H1 (cell line): Measurements from ENCODE around the gene GRID2. TPM values are rescaled to one million over a fixed set of nuclear protein-coding genes. Genes with fewer than 3 reads are reported as not detected.

Experiments
- CEBPB ChIP-seq: IDR thresholded peaks from 2 replicates; pipeline ENCODE4 v1.6.1; 2012; ENCODE audit warnings: low read depth, low read length
- POU5F1 ChIP-seq: IDR thresholded peaks from 2 replicates; pipeline ENCODE4 v1.6.1; 2011; ENCODE audit warnings: low read depth, mild to moderate bottlenecking, low read length, moderate library complexity
- polyA plus RNA-seq, 7 experiments: library from polyadenylated mRNA; depleted of rRNA in 3 of 7; stranded (reverse) in 5 of 7; unstranded in 2 of 7; fragments of >200 nt in 5 of 7; fragments of 200-250 nt in 2 of 7; gene quantifications; 1 replicate in 5 of 7; 2 replicates in 1 of 7; 4 replicates in 1 of 7; pipeline versions ENCODE4 v1.2.1 to v1.2.3, GENCODE V29; 2011 to 2013; ENCODE audit warnings: missing spikeins in 2 of 7, mixed read lengths in 2 of 7
- total RNA-seq: library from RNA; stranded (reverse); fragmentation: NEBNext Ultra II Directional; extraction: Animal tissue kit (Norgen Biotek cat#: 25700); gene quantifications from 2 replicates; pipeline ENCODE4 v1.2.1, GENCODE V29; 2021

GRID2 gene
- total and polyA plus RNA-seq, 2 of the 8 experiments (the other 6 are each of a cell fraction or from before 2014, with no cell fraction given), result 31.1 to 81.9 TPM

GRCh38 chr4:93659629-93660028 lies 1355.9 kb downstream of the GRID2 start (continued):
- no peak for TF ChIP-seq POU5F1
- no peak for TF ChIP-seq CEBPB
